Tibial artery (tissue), 4 donors: Measurements from ENCODE around the gene RALGPS1.

Source experiments
- DNase-seq, 2 donors: peaks; one replicate each; pipeline ENCODE4 v3.0.0-alpha.2; 2019
- H3K27ac ChIP-seq, 2 donors: fragments of 200-600 bp; sonication (generic) in 1 of 2; 1 replicate in 1 of 2; 2 replicates in 1 of 2; pipeline ENCODE4 v1.5.1; 2018 to 2019; ENCODE audit warnings: mild to moderate bottlenecking in 1 of 2
- H3K27me3 ChIP-seq, 2 donors: fragments of 200-600 bp; sonication (generic) in 1 of 2; one replicate each; pipeline versions ENCODE4 v1.5.1 to v1.6.0; 2016 to 2019
- H3K36me3 ChIP-seq, 3 donors: fragments of 200-600 bp; sonication (generic) in 2 of 3; one replicate each; pipeline ENCODE4 v1.5.1; 2016 to 2019; ENCODE audit warnings: mild to moderate bottlenecking in 2 of 3
- H3K4me1 ChIP-seq, 4 donors: fragments of 200-600 bp; sonication (generic) in 2 of 4; 1 replicate in 3 of 4; 2 replicates in 1 of 4; pipeline ENCODE4 v1.5.1; 2016 to 2019
- H3K4me3 ChIP-seq, 2 donors: fragments of 200-600 bp; sonication (generic) in 1 of 2; 1 replicate in 1 of 2; 2 replicates in 1 of 2; pipeline ENCODE4 v1.5.1; 2018 to 2019; ENCODE audit warnings: mild to moderate bottlenecking in 2 of 2
- H3K9me3 ChIP-seq, 3 donors: fragments of 200-600 bp; sonication (generic) in 1 of 3; one replicate each; pipeline ENCODE4 v1.5.1; 2016 to 2019
- CTCF ChIP-seq, 2 experiments: fragments of 200-600 bp in 1 of 2; fragments of 450-650 bp in 1 of 2; IDR thresholded peaks; one replicate each; pipeline ENCODE4 v1.5.1; 2017 to 2019; ENCODE audit warnings: antibody characterized with exemption in 2 of 2, mild to moderate bottlenecking in 1 of 2, moderate library complexity in 1 of 2
- intact Hi-C: fragments of 100-400 bp; cut with DNase I; formaldehyde crosslinking; loops from one replicate; pipeline ENCODE4 v1.15.0; 2023; ENCODE audit warnings: low total_unique reads

RALGPS1 gene

GRCh38 chr9:127056446-127056845, 141.9 kb downstream of the RALGPS1 start:
- Histone ChIP-seq H3K36me3 (no peaks in the 10 kb centered on the region), H3K27ac (no peak overlapping the region), H3K27me3 (no peaks in the 10 kb centered on the region), H3K9me3 (no peaks in the 10 kb centered on the region), H3K4me3 (no peak overlapping the region), H3K4me1 (peaks cover 0 to 44% (median 14%) of the 10 kb centered on the region in 4 donors)
- intact Hi-C loops, result no loop called here
- TF ChIP-seq CTCF (IDR thresholded peaks at IDR 0.05), result no peak
- DNase-seq, result no peak

- no peaks in the 10 kb centered on the region for H3K9me3 ChIP-seq
- DNase-seq, result no peak
- intact Hi-C loops, result no loop called here
- H3K4me3 ChIP-seq, result no peak overlapping the region
- H3K36me3 ChIP-seq, result no peaks in the 10 kb centered on the region
- peaks cover 0 to 37% (median 10%) of the 10 kb centered on the region in 4 donors for H3K4me1 ChIP-seq
- TF ChIP-seq CTCF (IDR thresholded peaks at IDR 0.05), result no peak
- H3K27me3 ChIP-seq, result no peaks in the 10 kb centered on the region
- H3K27ac ChIP-seq, result no peak overlapping the region
Measured at GRCh38 chr9:127058011-127058644, 143.5 kb downstream of the RALGPS1 start.

- Histone ChIP-seq H3K36me3 (no peaks in the 10 kb centered on the region), H3K4me1 (peaks cover 0 to 32% (median 6%) of the 10 kb centered on the region in 4 donors), H3K27ac (no peak overlapping the region), H3K9me3 (no peaks in the 10 kb centered on the region), H3K27me3 (no peaks in the 10 kb centered on the region), H3K4me3 (no peak overlapping the region)
- intact Hi-C loops, result no loop called here
- peak in 1 of 2 donors; percentile 25 for DNase-seq
- no peak for TF ChIP-seq CTCF (IDR thresholded peaks at IDR 0.05)
Measured at GRCh38 chr9:127058645-127059021, 144.1 kb downstream of the RALGPS1 start.

- intact Hi-C loops, result no loop called here
- H3K27ac ChIP-seq, result no peak overlapping the region
Measured at GRCh38 chr9:127059030-127059429, 144.4 kb downstream of the RALGPS1 start.

GRCh38 chr9:127059765-127060361, 145.3 kb downstream of the RALGPS1 start:
- Histone ChIP-seq H3K27ac (no peak overlapping the region), H3K36me3 (no peaks in the 10 kb centered on the region)
- intact Hi-C loops, result no loop called here

More at GRCh38 chr9:127059030-127059429, 144.4 kb downstream of the RALGPS1 start:
- H3K36me3 ChIP-seq, result no peaks in the 10 kb centered on the region
- H3K4me1 ChIP-seq, result peaks cover 0 to 28% (median 4%) of the 10 kb centered on the region in 4 donors
- no peaks in the 10 kb centered on the region for H3K27me3 ChIP-seq
- H3K4me3 ChIP-seq, result no peak overlapping the region
- TF ChIP-seq CTCF (IDR thresholded peaks at IDR 0.05), result no peak
- H3K9me3 ChIP-seq, result no peaks in the 10 kb centered on the region
- DNase-seq, result no peak

More at GRCh38 chr9:127059765-127060361, 145.3 kb downstream of the RALGPS1 start:
- H3K4me1 ChIP-seq, result peaks cover 0 to 20% (median 0%) of the 10 kb centered on the region in 4 donors
- no peaks in the 10 kb centered on the region for H3K9me3 ChIP-seq
- DNase-seq, result no peak
- no peaks in the 10 kb centered on the region for H3K27me3 ChIP-seq
- H3K4me3 ChIP-seq, result no peak overlapping the region
- TF ChIP-seq CTCF (IDR thresholded peaks at IDR 0.05), result no peak
